GM10248 (cell line): ENCODE results near the gene EPHA4.

Experiments used
- CTCF ChIA-PET: fragments of 300-600 bp; sonication (Branson Sonifier 250); formaldehyde crosslinking; extraction: SDS; loops from one replicate; lab custom pipeline; 2021; ENCODE audit warnings: antibody characterized with exemption; lab: Yijun Ruan, JAX
- POLR2A ChIA-PET: fragments of 350-650 bp; sonication (Branson Sonifier 250); formaldehyde crosslinking; extraction: SDS; loops from one replicate; lab custom pipeline; 2020; ENCODE audit warnings: antibody characterized with exemption; lab: Yijun Ruan, JAX
- DNase-seq: peaks from one replicate; pipeline ENCODE4 v3.0.0; 2012; ENCODE audit errors: extremely low spot score
- CTCF ChIP-seq: IDR thresholded peaks from 2 replicates; pipeline ENCODE4 v1.5.1; 2012; ENCODE audit warnings: mild to moderate bottlenecking, low read depth; ENCODE audit errors: extremely low read depth, missing control alignments, control extremely low read depth

EPHA4 gene

GRCh38 chr2:221444106-221444505 lies 128.0 kb downstream of the EPHA4 start:
- DNase-seq, result no peak
- no peak for TF ChIP-seq CTCF
- POLR2A ChIA-PET, result no interaction called here
- CTCF ChIA-PET, result interaction anchor here (0.7 to 2.6 kb wide), 6 partner anchors 9 to 153 kb away, joined by 3 to 7 read pairs (median 3); no protein-coding TSS in a partner anchor

- no peak for DNase-seq
- TF ChIP-seq CTCF, result no peak
- POLR2A ChIA-PET, result no interaction called here
- CTCF ChIA-PET, result interaction anchor here (0.7 to 2.6 kb wide), 5 partner anchors 9 to 152 kb away, joined by 3 to 7 read pairs (median 3); no protein-coding TSS in a partner anchor
Measured at GRCh38 chr2:221443645-221444044, 128.5 kb downstream of the EPHA4 start.

GRCh38 chr2:221442128-221442527 lies 130.0 kb downstream of the EPHA4 start:
- no peak for TF ChIP-seq CTCF
- ChIA-PET CTCF (interaction anchor here (1.3 to 2.6 kb wide), 2 partner anchors 8 to 12 kb away, joined by 3 to 7 read pairs; no protein-coding TSS in a partner anchor), POLR2A (no interaction called here)
- DNase-seq, result no peak

- CTCF ChIA-PET, result interaction anchor here (1.3 kb wide), 1 partner anchor 15 kb away, joined by 3 read pairs; no protein-coding TSS in a partner anchor
- no peak for DNase-seq
- POLR2A ChIA-PET, result no interaction called here
- no peak for TF ChIP-seq CTCF
Measured at GRCh38 chr2:221439761-221440479, 132.2 kb downstream of the EPHA4 start.

GRCh38 chr2:221437056-221437455 lies 135.0 kb downstream of the EPHA4 start:
- CTCF ChIA-PET, result interaction anchor here (0.7 kb wide), 2 partner anchors 10 to 20 kb away, joined by 3 read pairs; no protein-coding TSS in a partner anchor
- POLR2A ChIA-PET, result no interaction called here
- no peak for DNase-seq
- TF ChIP-seq CTCF, result no peak

GRCh38 chr2:221435171-221435570 lies 136.9 kb downstream of the EPHA4 start:
- no peak for TF ChIP-seq CTCF
- POLR2A ChIA-PET, result no interaction called here
- CTCF ChIA-PET, result interaction anchor here (1.0 to 1.5 kb wide), 3 partner anchors 8 to 15 kb away, joined by 3 to 4 read pairs (median 3); no protein-coding TSS in a partner anchor

More at GRCh38 chr2:221435171-221435570, 136.9 kb downstream of the EPHA4 start:
- no peak for DNase-seq
